ENCODE results near the gene IFT57. TPM values are rescaled to one million over a fixed set of nuclear protein-coding genes. Genes with fewer than 3 reads are reported as not detected.

IFT57 gene
- polyA plus RNA-seq, 1 of the 3 experiments (the other 2 are of a cell fraction), result 81.6 TPM

GRCh38 chr3:108127301-108127988, 94.8 kb downstream of the IFT57 start:
- ChIA-PET CTCF (no interaction called here), POLR2A (no interaction called here)
- H3K9me2 ChIP-seq, result no peaks in the 10 kb centered on the region
- no peak overlapping the region for H3K4me3 ChIP-seq (ENCODE audit: low read depth in 2 of 2, low read length in 1 of 2)
- no peaks in the 10 kb centered on the region for H3K27me3 ChIP-seq (ENCODE audit: insufficient read depth)
- peaks cover 11% of the 10 kb centered on the region for H3F3A ChIP-seq (replicated peaks; ENCODE audit: insufficient read depth)
- H3K4me1 ChIP-seq (ENCODE audit: control insufficient read depth in 1 of 2, insufficient read depth in 2 of 2, low read depth in 1 of 2, low read length in 1 of 2), result peaks cover 4 to 22% of the 10 kb centered on the region in 2 experiments; a peak in 3 of 4 replicates
- no peak for DNase-seq
- no peak overlapping the region for H3K4me2 ChIP-seq
- no peak overlapping the region for H3K9ac ChIP-seq
- H3K27ac ChIP-seq (ENCODE audit: low read depth in 2 of 2, low read length in 1 of 2), result no peak overlapping the region
- no peaks in the 10 kb centered on the region for H3K36me3 ChIP-seq (replicated peaks in 1 of 2; ENCODE audit: control insufficient read depth in 1 of 2, insufficient read depth in 2 of 2, low read length in 1 of 2)
- WGBS (ENCODE audit: low lambda C conversion rate), result 86% methylated on average over 9 of the region's 9 CpGs
- no peaks in the 10 kb centered on the region for H3K79me2 ChIP-seq (ENCODE audit: insufficient read depth)
- no peak overlapping the region for H2AFZ ChIP-seq (ENCODE audit: low read depth)
- TF ChIP-seq USF1 (IDR thresholded peaks at IDR 0.05; ENCODE audit: borderline replicate concordance, low read depth), result no peak
- H4K20me1 ChIP-seq (ENCODE audit: insufficient read depth), result no peaks in the 10 kb centered on the region
- no peaks in the 10 kb centered on the region for H3K9me3 ChIP-seq

GRCh38 chr3:108126348-108126747, 95.9 kb downstream of the IFT57 start:
- whole genome bisulfite sequencing (ENCODE audit: low lambda C conversion rate), result 90% methylated on average over 1 of the region's 1 CpG
- ChIA-PET CTCF (no interaction called here), POLR2A (no interaction called here)
- Histone ChIP-seq H3F3A (replicated peaks; ENCODE audit: insufficient read depth) (peaks cover 8% of the 10 kb centered on the region), H3K4me2 (no peak overlapping the region), H4K20me1 (ENCODE audit: insufficient read depth) (no peaks in the 10 kb centered on the region), H3K9ac (no peak overlapping the region), H3K27ac (ENCODE audit: low read depth in 2 of 2, low read length in 1 of 2) (no peak overlapping the region), H3K27me3 (ENCODE audit: insufficient read depth) (no peaks in the 10 kb centered on the region), H3K4me1 (ENCODE audit: control insufficient read depth in 1 of 2, insufficient read depth in 2 of 2, low read depth in 1 of 2, low read length in 1 of 2) (peaks cover under 1 to 11% of the 10 kb centered on the region in 2 experiments; a peak in 3 of 4 replicates), H3K9me2 (no peaks in the 10 kb centered on the region), H3K36me3 (replicated peaks in 1 of 2; ENCODE audit: control insufficient read depth in 1 of 2, insufficient read depth in 2 of 2, low read length in 1 of 2) (no peaks in the 10 kb centered on the region), H2AFZ (ENCODE audit: low read depth) (no peak overlapping the region), H3K9me3 (no peaks in the 10 kb centered on the region), H3K79me2 (ENCODE audit: insufficient read depth) (no peaks in the 10 kb centered on the region), H3K4me3 (ENCODE audit: low read depth in 2 of 2, low read length in 1 of 2) (no peak overlapping the region)
- TF ChIP-seq TCF12 (IDR thresholded peaks at IDR 0.05) (no peak), ELF1 (IDR thresholded peaks at IDR 0.05) (no peak), SIN3A (IDR thresholded peaks at IDR 0.05; ENCODE audit: borderline replicate concordance, low read depth, low read length) (no peak), RXRA (IDR thresholded peaks at IDR 0.05; ENCODE audit: borderline replicate concordance, low read depth) (no peak), PBX3 (IDR thresholded peaks at IDR 0.05) (no peak), GABPA (IDR thresholded peaks at IDR 0.05; ENCODE audit: low read depth) (no peak), CHD2 (IDR thresholded peaks at IDR 0.05; ENCODE audit: low read length, partially characterized antibody) (no peak), EZH2phosphoT487 (IDR thresholded peaks at IDR 0.05; ENCODE audit: borderline replicate concordance, low read depth) (no peak)
- no peak for DNase-seq

- Histone ChIP-seq H3K9ac (no peak overlapping the region), H3K9me2 (no peaks in the 10 kb centered on the region), H3K4me2 (no peak overlapping the region), H4K20me1 (ENCODE audit: insufficient read depth) (no peaks in the 10 kb centered on the region), H3F3A (replicated peaks; ENCODE audit: insufficient read depth) (peaks cover 4% of the 10 kb centered on the region), H3K4me3 (ENCODE audit: low read depth in 2 of 2, low read length in 1 of 2) (no peak overlapping the region), H3K4me1 (ENCODE audit: control insufficient read depth in 1 of 2, insufficient read depth in 2 of 2, low read depth in 1 of 2, low read length in 1 of 2) (peaks cover 0 to 7% of the 10 kb centered on the region in 2 experiments; a peak in 2 of 4 replicates), H3K27ac (ENCODE audit: low read depth in 2 of 2, low read length in 1 of 2) (no peak overlapping the region), H3K27me3 (ENCODE audit: insufficient read depth) (no peaks in the 10 kb centered on the region), H3K36me3 (replicated peaks in 1 of 2; ENCODE audit: control insufficient read depth in 1 of 2, insufficient read depth in 2 of 2, low read length in 1 of 2) (no peaks in the 10 kb centered on the region), H2AFZ (ENCODE audit: low read depth) (no peak overlapping the region), H3K9me3 (no peaks in the 10 kb centered on the region), H3K79me2 (ENCODE audit: insufficient read depth) (no peaks in the 10 kb centered on the region)
- ChIA-PET POLR2A (no interaction called here), CTCF (no interaction called here)
- no peak for DNase-seq
- WGBS (ENCODE audit: low lambda C conversion rate), result 90% methylated on average over 6 of the region's 6 CpGs
- TF ChIP-seq RXRA (IDR thresholded peaks at IDR 0.05; ENCODE audit: borderline replicate concordance, low read depth), result no peak
- no peak for TF ChIP-seq NFIC (IDR thresholded peaks at IDR 0.05; ENCODE audit: borderline replicate concordance)
- no peak for TF ChIP-seq RAD21 (IDR thresholded peaks at IDR 0.05; ENCODE audit: low read length)
- no peak for TF ChIP-seq FOXJ3 (CRISPR knock-in tag; IDR thresholded peaks at IDR 0.05)
- no peak for TF ChIP-seq FOXM1 (IDR thresholded peaks at IDR 0.05; ENCODE audit: low read depth)
- TF ChIP-seq FOSL2 (IDR thresholded peaks at IDR 0.05; ENCODE audit: borderline replicate concordance, low read depth), result no peak
- TF ChIP-seq MEF2A (IDR thresholded peaks at IDR 0.05; ENCODE audit: borderline replicate concordance, low read depth), result no peak
- no peak for TF ChIP-seq NRF1 (IDR thresholded peaks at IDR 0.05; ENCODE audit: low read depth, low read length)
- TF ChIP-seq POLR2AphosphoS5 (IDR thresholded peaks at IDR 0.05; ENCODE audit: low read depth, low read length), result no peak
- no peak for TF ChIP-seq ZBTB33 (IDR thresholded peaks at IDR 0.05; ENCODE audit: borderline replicate concordance, low read depth)
- TF ChIP-seq YY1 (IDR thresholded peaks at IDR 0.05; ENCODE audit: low read depth), result no peak
- TF ChIP-seq JUND (IDR thresholded peaks at IDR 0.05), result no peak
- TF ChIP-seq GATA2 (CRISPR knock-in tag; IDR thresholded peaks at IDR 0.05), result no peak
- TF ChIP-seq SIN3A (IDR thresholded peaks at IDR 0.05; ENCODE audit: borderline replicate concordance, low read depth, low read length), result no peak
Observed at GRCh38 chr3:108125550-108126071, 96.6 kb downstream of the IFT57 start.

Measured in SK-N-SH (cell line).